Endothelial cell of umbilical vein (primary cell): Measurements from ENCODE around the gene GRAMD1B.

Experiments
- EZH2 ChIP-seq: IDR thresholded peaks from 2 replicates; pipeline ENCODE4 v1.6.1; 2012; ENCODE audit warnings: borderline replicate concordance, low read depth, mild to moderate bottlenecking, moderate library complexity, low read length, inconsistent platforms; ENCODE audit not compliant: severe bottlenecking
- GATA2 ChIP-seq: IDR thresholded peaks from 2 replicates; pipeline ENCODE4 v1.7.0; 2011; ENCODE audit warnings: low read depth, mild to moderate bottlenecking, moderate library complexity, mixed read lengths, low read length; ENCODE audit not compliant: insufficient read length, insufficient read depth
- JUN ChIP-seq: IDR thresholded peaks from 2 replicates; pipeline ENCODE4 v1.6.1; 2011; ENCODE audit warnings: borderline replicate concordance, low read depth; ENCODE audit not compliant: insufficient read length, insufficient read depth
- MAX ChIP-seq: IDR thresholded peaks from 2 replicates; pipeline ENCODE4 v1.6.1; 2011; ENCODE audit not compliant: insufficient read depth, insufficient read length
- POLR2A ChIP-seq: IDR thresholded peaks from 2 replicates; pipeline ENCODE4 v1.6.1; 2012; ENCODE audit warnings: low read depth, mild to moderate bottlenecking, control low read depth, low read length
- POLR2AphosphoS5 ChIP-seq: IDR thresholded peaks from 2 replicates; pipeline ENCODE4 v1.6.1; 2012; ENCODE audit warnings: low read depth, mild to moderate bottlenecking, control low read depth, low read length, moderate library complexity; ENCODE audit not compliant: insufficient read depth
- TF ChIP-seq, protein P1 (sequence below), 2 donors: IDR thresholded peaks; 1 replicate in 1 of 2; 2 replicates in 1 of 2; pipeline ENCODE4 v1.5.1; 2011; ENCODE audit warnings: low read length in 2 of 2, mild to moderate bottlenecking in 2 of 2, moderate library complexity in 2 of 2, control low read depth in 1 of 2, inconsistent platforms in 1 of 2, low read depth in 1 of 2; ENCODE audit not compliant: insufficient read depth in 1 of 2; ENCODE audit errors: extremely low read depth in 1 of 2

DNA sequence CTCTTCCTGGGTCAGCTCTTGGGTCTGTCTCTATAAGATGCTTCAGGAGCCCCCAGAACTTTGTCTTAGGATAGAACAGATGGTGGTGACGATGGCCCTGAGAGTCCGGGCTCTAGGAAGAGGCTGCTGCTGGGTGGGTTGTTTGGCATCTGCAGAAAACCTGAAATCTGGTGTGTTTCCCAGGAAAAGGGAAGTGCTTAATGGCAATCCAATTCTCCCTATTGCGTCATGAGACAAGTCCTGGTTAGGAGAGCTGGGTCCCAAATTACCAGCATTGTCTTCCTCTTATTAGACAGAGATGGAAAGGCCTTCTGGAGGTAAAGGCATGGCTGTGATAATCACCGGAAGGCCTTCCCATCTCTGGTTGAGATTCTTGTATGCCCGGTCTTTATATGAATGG, 48.9 kb upstream of the GRAMD1B start:
- TF ChIP-seq, protein P1, sequence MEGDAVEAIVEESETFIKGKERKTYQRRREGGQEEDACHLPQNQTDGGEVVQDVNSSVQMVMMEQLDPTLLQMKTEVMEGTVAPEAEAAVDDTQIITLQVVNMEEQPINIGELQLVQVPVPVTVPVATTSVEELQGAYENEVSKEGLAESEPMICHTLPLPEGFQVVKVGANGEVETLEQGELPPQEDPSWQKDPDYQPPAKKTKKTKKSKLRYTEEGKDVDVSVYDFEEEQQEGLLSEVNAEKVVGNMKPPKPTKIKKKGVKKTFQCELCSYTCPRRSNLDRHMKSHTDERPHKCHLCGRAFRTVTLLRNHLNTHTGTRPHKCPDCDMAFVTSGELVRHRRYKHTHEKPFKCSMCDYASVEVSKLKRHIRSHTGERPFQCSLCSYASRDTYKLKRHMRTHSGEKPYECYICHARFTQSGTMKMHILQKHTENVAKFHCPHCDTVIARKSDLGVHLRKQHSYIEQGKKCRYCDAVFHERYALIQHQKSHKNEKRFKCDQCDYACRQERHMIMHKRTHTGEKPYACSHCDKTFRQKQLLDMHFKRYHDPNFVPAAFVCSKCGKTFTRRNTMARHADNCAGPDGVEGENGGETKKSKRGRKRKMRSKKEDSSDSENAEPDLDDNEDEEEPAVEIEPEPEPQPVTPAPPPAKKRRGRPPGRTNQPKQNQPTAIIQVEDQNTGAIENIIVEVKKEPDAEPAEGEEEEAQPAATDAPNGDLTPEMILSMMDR (IDR thresholded peaks at IDR 0.05; ENCODE audit: extremely low read depth in 1 of 2, insufficient read depth in 1 of 2, low read depth in 1 of 2, low read length in 2 of 2) = no peak
- TF ChIP-seq POLR2A = no peak
- TF ChIP-seq JUN = no peak
- no peak for TF ChIP-seq POLR2AphosphoS5
- no peak for TF ChIP-seq MAX
- no peak for TF ChIP-seq GATA2
- no peak for TF ChIP-seq EZH2
